CD4-positive, alpha-beta memory T cell (primary cell): ENCODE results near the gene NCOA6. TPM values are rescaled to one million over a fixed set of nuclear protein-coding genes. Genes with fewer than 3 reads are reported as not detected.
"Not testable (repeated sequence)": the region's sequence is repeated elsewhere in the genome, so short reads cannot be mapped to it uniquely, and the experiment has no call there.

Experiments
- CTCF ChIA-PET: fragments of 350-600 bp; sonication (Branson Sonifier 250); formaldehyde crosslinking; loops from one replicate; lab custom pipeline; 2021; ENCODE audit warnings: inconsistent platforms; ENCODE audit not compliant: partially characterized antibody; lab: Charles Lee
- POLR2A ChIA-PET: fragments of 350-600 bp; sonication (Branson Sonifier 250); formaldehyde crosslinking; loops from one replicate; lab custom pipeline; 2021; ENCODE audit not compliant: partially characterized antibody; lab: Charles Lee
- DNase-seq, 5 donors: peaks; one replicate each; pipeline versions ENCODE4 v3.0.0 to v3.0.0-alpha.2; 2020 to 2022; ENCODE audit warnings: mixed read lengths in 1 of 5
- H3K27ac ChIP-seq: one replicate; pipeline ENCODE4 v1.7.0; 2013; ENCODE audit warnings: low read depth, low read length
- H3K27me3 ChIP-seq: 2 replicates; pipeline ENCODE4 v1.7.0; 2013; ENCODE audit warnings: mild to moderate bottlenecking, low read length, moderate library complexity; ENCODE audit not compliant: insufficient read depth
- H3K36me3 ChIP-seq: 2 replicates; pipeline ENCODE4 v1.7.0; 2013; ENCODE audit warnings: mild to moderate bottlenecking, low read length, moderate library complexity; ENCODE audit not compliant: insufficient read depth
- H3K4me1 ChIP-seq: 2 replicates; pipeline ENCODE4 v1.7.0; 2013; ENCODE audit warnings: mild to moderate bottlenecking, low read length, moderate library complexity; ENCODE audit not compliant: insufficient read depth
- H3K4me3 ChIP-seq, 2 donors: one replicate each; pipeline ENCODE4 v1.7.0; 2013; ENCODE audit warnings: low read length in 2 of 2, mild to moderate bottlenecking in 1 of 2
- H3K9me3 ChIP-seq, 2 donors: one replicate each; pipeline ENCODE4 v1.7.0; 2013; ENCODE audit warnings: low read length in 2 of 2, control low read depth in 1 of 2; ENCODE audit not compliant: control insufficient read depth in 1 of 2
- H3K27ac Mint-ChIP-seq, 7 donors: one replicate each; pipeline ENCODE4 v1.8.0; 2020 to 2021; ENCODE audit warnings: mixed read lengths in 7 of 7, mild to moderate bottlenecking in 6 of 7, inconsistent platforms in 3 of 7, moderate library complexity in 3 of 7
- H3K27me3 Mint-ChIP-seq, 2 donors: one replicate each; pipeline ENCODE4 v1.8.0; 2020 to 2021; ENCODE audit warnings: mixed read lengths in 2 of 2
- H3K36me3 Mint-ChIP-seq, 2 donors: one replicate each; pipeline ENCODE4 v1.8.0; 2020 to 2021; ENCODE audit warnings: mixed read lengths in 2 of 2, inconsistent platforms in 1 of 2, mild to moderate bottlenecking in 1 of 2
- H3K4me1 Mint-ChIP-seq, 4 donors: one replicate each; pipeline ENCODE4 v1.8.0; 2020 to 2021; ENCODE audit warnings: mixed read lengths in 4 of 4, mild to moderate bottlenecking in 1 of 4
- H3K4me3 Mint-ChIP-seq, 8 donors: one replicate each; pipeline ENCODE4 v1.8.0; 2020 to 2021; ENCODE audit warnings: mixed read lengths in 8 of 8, mild to moderate bottlenecking in 7 of 8, moderate library complexity in 6 of 8, inconsistent platforms in 3 of 8
- H3K9me3 Mint-ChIP-seq, 8 donors: one replicate each; pipeline ENCODE4 v1.8.0; 2020 to 2021; ENCODE audit warnings: mixed read lengths in 8 of 8, mild to moderate bottlenecking in 5 of 8, inconsistent platforms in 3 of 8, moderate library complexity in 1 of 8
- intact Hi-C: fragments of 100-400 bp; cut with micrococcal nuclease; formaldehyde crosslinking; loops from one replicate; pipeline ENCODE4 v1.15.1; 2023
- polyA plus RNA-seq, 2 donors: library from polyadenylated mRNA; unstranded; fragments of 300-500 nt; fragmentation: Illumina TruSeq; gene quantifications; one replicate each; pipeline ENCODE4 v1.2.3, GENCODE V29; 2021
- total RNA-seq, 2 experiments: library from RNA; stranded (reverse); gene quantifications; one replicate each; pipeline ENCODE4 v1.2.3, GENCODE V29; 2021

NCOA6 gene
- total and polyA plus RNA-seq, 4 experiments from 2014 or later = 0.60 to 29.9 (median 21.2) TPM

DNA sequence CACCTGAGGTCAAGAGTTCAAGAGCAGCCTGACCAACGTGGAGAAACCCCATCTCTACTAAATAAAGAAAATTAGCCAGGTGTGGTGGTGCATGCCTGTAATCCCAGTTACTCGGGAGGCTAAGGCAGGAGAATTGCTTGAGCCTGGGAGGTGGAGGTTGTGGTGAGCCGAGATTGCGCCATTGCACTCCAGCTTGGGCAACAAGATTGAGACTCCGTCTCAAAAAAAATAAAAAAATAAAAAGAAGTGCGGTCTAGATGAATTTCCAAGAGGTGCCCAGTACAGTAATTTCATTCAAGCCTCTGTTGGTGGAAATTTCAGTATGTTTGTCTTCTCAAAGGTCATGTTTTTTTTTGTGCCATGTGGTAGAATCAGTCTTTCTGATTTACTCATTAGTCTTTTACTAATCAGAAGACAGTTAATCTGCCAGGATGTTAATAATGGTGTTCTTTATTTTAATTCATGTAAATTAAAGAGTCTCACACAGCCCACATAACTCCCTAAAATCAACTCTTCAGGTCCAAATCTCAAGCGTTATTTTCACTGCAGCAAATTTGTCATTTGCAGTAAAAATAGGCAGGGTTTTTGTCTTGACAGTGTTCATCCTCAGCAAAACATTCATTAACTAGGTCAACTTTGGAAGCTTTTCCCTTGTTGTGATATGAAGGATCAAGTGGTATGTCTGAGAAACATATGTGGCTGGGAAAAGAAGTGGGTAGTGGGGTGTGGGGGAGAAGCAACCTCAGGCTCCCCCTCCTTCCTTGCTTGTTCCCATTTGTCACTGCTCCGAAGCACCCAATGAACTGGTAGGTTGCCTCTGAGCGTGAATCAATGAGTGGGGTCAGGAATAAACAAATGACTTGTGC is 108.0 kb downstream of the NCOA6 start:
- Mint-ChIP-seq H3K27ac (peak overlapping the region in 3 of 7 donors; percentile 8 to 77 (median 35)), H3K27me3 (no peaks in the 10 kb centered on the region)
- CTCF ChIA-PET = no interaction called here

DNA sequence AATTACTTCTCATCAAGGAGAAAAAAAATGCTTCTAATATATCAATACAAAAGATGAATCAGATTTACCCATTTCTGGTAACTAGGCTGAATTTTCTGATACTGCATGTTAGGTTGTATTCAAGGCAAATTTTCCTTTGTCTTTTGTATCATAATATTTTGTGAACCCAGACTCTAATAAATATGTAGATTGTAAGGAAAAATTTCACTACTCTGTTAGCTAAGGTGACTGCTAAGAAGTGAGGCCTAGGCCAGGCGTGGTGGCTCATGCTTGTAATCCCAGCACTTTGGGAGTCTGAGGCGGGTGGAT is 108.6 kb downstream of the NCOA6 start:
- H3K27ac Mint-ChIP-seq = peak overlapping the region in 1 of 7 donors; percentile 7
- peaks cover 21 to 33% of the 10 kb centered on the region in 2 donors for H3K36me3 Mint-ChIP-seq
- no peaks in the 10 kb centered on the region for H3K27me3 Mint-ChIP-seq
- Histone ChIP-seq H3K4me1 (no peaks in the 10 kb centered on the region), H3K4me3 (no peak overlapping the region), H3K27ac (no peak overlapping the region), H3K36me3 (no peaks in the 10 kb centered on the region), H3K9me3 (no peaks in the 10 kb centered on the region), H3K27me3 (no peaks in the 10 kb centered on the region)
- ChIA-PET CTCF (no interaction called here), POLR2A (interaction anchor here (0.6 kb wide), 1 partner anchor 186 kb away, joined by 3 read pairs; no protein-coding TSS in a partner anchor)
- DNase-seq = no peak
- no peaks in the 10 kb centered on the region for H3K9me3 Mint-ChIP-seq
- H3K4me3 Mint-ChIP-seq = no peak overlapping the region
- H3K4me1 Mint-ChIP-seq = no peaks in the 10 kb centered on the region
- intact Hi-C loops = no loop called here

More for the DNA sequence above, 108.0 kb downstream of the NCOA6 start:
- DNase-seq = no peak
- H3K27me3 ChIP-seq = no peaks in the 10 kb centered on the region
- POLR2A ChIA-PET = interaction anchor here (0.6 kb wide), 1 partner anchor 186 kb away, joined by 3 read pairs; no protein-coding TSS in a partner anchor
- H3K9me3 Mint-ChIP-seq = no peaks in the 10 kb centered on the region
- H3K4me1 ChIP-seq = no peaks in the 10 kb centered on the region
- H3K27ac ChIP-seq = no peak overlapping the region
- no peak overlapping the region for H3K4me3 ChIP-seq
- H3K4me1 Mint-ChIP-seq = no peaks in the 10 kb centered on the region
- no peak overlapping the region for H3K4me3 Mint-ChIP-seq
- no peaks in the 10 kb centered on the region for H3K36me3 ChIP-seq
- intact Hi-C loops = no loop called here
- H3K36me3 Mint-ChIP-seq = peaks cover 21 to 33% of the 10 kb centered on the region in 2 donors
- H3K9me3 ChIP-seq = no peaks in the 10 kb centered on the region

DNA sequence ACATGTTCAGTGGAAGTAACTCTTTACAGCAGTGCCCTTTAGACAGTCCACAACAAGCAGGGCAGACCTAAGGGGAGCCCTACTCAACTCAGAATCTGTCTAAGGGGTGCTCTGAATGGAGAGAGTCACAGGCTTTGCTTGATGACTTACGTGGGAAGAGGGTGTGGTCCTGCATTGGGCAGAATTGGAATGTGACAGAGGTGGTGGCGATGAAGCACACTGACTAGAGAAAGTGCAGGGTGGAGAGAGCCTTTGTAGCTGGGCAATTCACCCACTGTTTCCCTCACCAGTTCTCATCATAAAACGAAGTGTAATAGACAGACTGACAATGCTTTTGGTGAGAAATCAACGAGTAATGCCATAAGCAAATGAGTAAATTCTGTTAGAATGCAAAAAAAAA is 110.1 kb downstream of the NCOA6 start:
- no peaks in the 10 kb centered on the region for H3K27me3 ChIP-seq
- intact Hi-C loops = no loop called here
- Mint-ChIP-seq H3K4me3 (no peak overlapping the region), H3K27ac (no peak overlapping the region), H3K27me3 (no peaks in the 10 kb centered on the region), H3K36me3 (peaks cover 18 to 25% of the 10 kb centered on the region in 2 donors), H3K4me1 (peaks cover 4 to 6% (median 5%) of the 10 kb centered on the region in 4 donors), H3K9me3 (no peaks in the 10 kb centered on the region)
- POLR2A ChIA-PET = interaction anchor here (1.6 kb wide), 1 partner anchor 11 kb away, joined by 3 read pairs; the partner anchor contains the start of gene TP53INP2
- no peaks in the 10 kb centered on the region for H3K36me3 ChIP-seq
- no peak overlapping the region for H3K4me3 ChIP-seq
- no peak overlapping the region for H3K27ac ChIP-seq
- CTCF ChIA-PET = no interaction called here
- no peak for DNase-seq
- peaks cover 7% of the 10 kb centered on the region for H3K4me1 ChIP-seq
- H3K9me3 ChIP-seq = no peaks in the 10 kb centered on the region

DNA sequence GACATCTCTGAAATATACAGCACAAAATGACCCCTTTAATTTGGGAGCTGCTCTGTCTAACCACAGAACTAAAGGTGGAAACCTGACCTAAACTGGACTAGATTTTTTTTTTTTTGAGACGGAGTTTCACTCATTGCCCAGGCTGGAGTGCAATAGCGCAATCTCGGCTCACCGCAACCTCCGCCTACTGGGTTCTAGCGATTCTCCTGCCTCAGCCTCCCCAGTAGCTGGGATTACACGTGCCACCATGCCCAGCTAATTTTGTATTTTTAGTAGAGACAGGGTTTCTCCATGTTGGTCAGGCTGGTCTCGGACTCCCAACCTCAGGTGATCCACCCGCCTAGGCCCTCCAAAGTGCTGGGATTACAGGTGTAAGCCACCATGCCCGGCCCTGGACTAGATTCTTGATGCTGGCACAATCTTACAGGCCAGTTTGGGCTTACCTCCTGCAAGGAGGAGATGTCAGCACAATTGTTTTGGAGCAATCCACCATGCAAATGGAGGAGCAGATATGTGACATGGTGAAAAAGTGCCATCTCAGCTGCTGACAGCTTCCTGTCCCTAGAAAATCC is 111.4 kb downstream of the NCOA6 start:
- H3K9me3 Mint-ChIP-seq, H3K27me3 Mint-ChIP-seq, H3K36me3 ChIP-seq, POLR2A ChIA-PET, DNase-seq, intact Hi-C loops, H3K4me3 Mint-ChIP-seq, H3K27me3 ChIP-seq, H3K9me3 ChIP-seq, H3K4me3 ChIP-seq, H3K27ac ChIP-seq: not testable (repeated sequence)
- Mint-ChIP-seq H3K27ac (peak overlapping the region in 1 of 7 donors; percentile 35), H3K4me1 (peaks cover 7 to 18% (median 8%) of the 10 kb centered on the region in 4 donors), H3K36me3 (peaks cover 16 to 24% of the 10 kb centered on the region in 2 donors)
- CTCF ChIA-PET = interaction anchor here (0.8 to 2.0 kb wide), 4 partner anchors 10 to 401 kb away, joined by 3 to 4 read pairs (median 4); partner anchors contain the start of gene TP53INP2
- H3K4me1 ChIP-seq = peaks cover 10% of the 10 kb centered on the region

DNA sequence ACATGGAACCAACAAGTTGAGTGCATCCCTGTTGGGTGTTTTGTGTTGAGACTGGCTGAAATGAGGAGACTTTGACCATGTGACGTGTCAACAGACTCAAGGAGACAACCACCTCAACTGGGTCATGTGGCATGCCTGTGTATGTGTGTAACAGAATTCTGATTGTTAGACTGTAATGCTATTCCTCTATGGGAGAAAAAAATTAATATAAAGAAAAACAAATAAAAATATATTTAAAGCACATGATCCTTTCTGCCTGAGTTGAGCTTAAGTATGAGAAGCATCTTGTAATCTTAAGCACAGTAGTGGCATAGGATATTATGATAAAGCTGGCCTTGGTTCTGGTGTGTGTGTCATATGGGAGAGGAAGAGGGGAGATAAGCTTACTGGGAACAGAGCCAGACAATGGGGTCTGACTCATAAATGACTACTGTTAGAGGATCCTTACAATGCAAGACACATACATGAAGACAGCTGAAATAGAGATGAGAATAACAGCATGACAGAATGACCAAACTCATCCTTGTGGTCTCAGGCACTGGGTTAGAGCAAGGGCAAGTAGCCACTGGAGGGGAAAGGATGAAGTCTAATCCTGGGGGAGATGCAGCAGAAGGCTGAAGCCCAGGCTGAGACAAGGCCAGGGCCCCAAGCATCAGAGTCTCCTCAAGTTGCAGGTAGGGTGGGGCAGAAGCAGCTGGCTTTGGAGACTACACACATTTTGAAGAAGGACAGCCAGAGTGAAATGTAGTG is 112.1 kb downstream of the NCOA6 start:
- peaks cover 16% of the 10 kb centered on the region for H3K4me1 ChIP-seq
- Mint-ChIP-seq H3K4me3 (no peak overlapping the region), H3K9me3 (peaks cover 0 to 3% (median 0%) of the 10 kb centered on the region in 8 donors), H3K27me3 (no peaks in the 10 kb centered on the region), H3K27ac (peak overlapping the region in 2 of 7 donors; percentile 3), H3K4me1 (peaks cover 10 to 24% (median 12%) of the 10 kb centered on the region in 4 donors), H3K36me3 (peaks cover 16 to 24% of the 10 kb centered on the region in 2 donors)
- DNase-seq = peak in 1 of 5 donors; percentile 41
- no peaks in the 10 kb centered on the region for H3K9me3 ChIP-seq
- H3K27ac ChIP-seq = no peak overlapping the region
- ChIA-PET POLR2A (no interaction called here), CTCF (interaction anchor here (0.8 to 2.0 kb wide), 4 partner anchors 10 to 400 kb away, joined by 3 to 4 read pairs (median 4); partner anchors contain the start of gene TP53INP2)
- no peak overlapping the region for H3K4me3 ChIP-seq
- no peaks in the 10 kb centered on the region for H3K36me3 ChIP-seq
- no peaks in the 10 kb centered on the region for H3K27me3 ChIP-seq
- intact Hi-C loops = no loop called here

DNA sequence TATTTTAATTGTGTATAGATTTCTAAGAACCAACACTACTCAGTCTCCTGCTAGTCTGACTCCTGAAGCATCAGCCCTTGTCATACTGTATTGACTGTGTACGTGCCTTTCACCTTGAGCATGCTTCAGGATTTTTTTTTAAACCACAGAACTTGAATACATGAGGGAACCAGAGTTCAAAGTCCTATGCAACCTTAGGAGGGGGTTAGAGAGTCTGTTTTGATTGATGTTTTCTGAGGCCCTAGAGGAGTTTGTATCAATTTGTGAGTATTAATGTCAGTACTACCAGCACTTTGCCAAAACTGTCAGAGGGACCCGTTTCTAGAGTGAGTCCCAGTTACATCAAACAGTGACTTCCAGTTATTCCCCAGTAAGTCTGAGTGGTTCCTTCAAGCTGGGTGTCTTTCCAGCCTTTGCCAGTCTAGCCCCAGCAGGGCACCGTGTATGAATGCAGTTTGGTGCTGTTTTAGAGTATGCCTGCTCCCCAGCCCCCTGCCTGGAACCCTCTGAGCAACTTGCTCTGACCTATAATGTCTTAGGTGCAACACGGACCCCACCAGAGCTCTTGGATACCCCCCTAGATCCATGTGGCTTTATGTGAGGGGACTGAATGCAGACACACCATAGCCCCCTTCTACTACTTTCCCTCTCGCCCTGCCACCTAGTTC is 112.8 kb downstream of the NCOA6 start:
- intact Hi-C loops = no loop called here
- H3K4me3 ChIP-seq = no peak overlapping the region
- H3K27ac Mint-ChIP-seq = peak overlapping the region in 4 of 7 donors; percentile 5 to 94 (median 8)
- no peaks in the 10 kb centered on the region for H3K27me3 ChIP-seq
- H3K36me3 ChIP-seq = no peaks in the 10 kb centered on the region
- H3K4me1 Mint-ChIP-seq = peaks cover 10 to 26% (median 12%) of the 10 kb centered on the region in 4 donors
- peak in 1 of 5 donors; percentile 33 for DNase-seq
- ChIA-PET POLR2A (no interaction called here), CTCF (interaction anchor here (1.3 to 2.0 kb wide), 3 partner anchors 150 to 400 kb away, joined by 4 read pairs; no protein-coding TSS in a partner anchor)
- H3K27ac ChIP-seq = no peak overlapping the region
- peak overlapping the region in 1 of 8 donors; percentile 70 for H3K4me3 Mint-ChIP-seq
- H3K27me3 Mint-ChIP-seq = no peaks in the 10 kb centered on the region
- H3K9me3 ChIP-seq = no peaks in the 10 kb centered on the region
- peaks cover 16 to 21% of the 10 kb centered on the region in 2 donors for H3K36me3 Mint-ChIP-seq
- peaks cover 0 to 3% (median 0%) of the 10 kb centered on the region in 8 donors for H3K9me3 Mint-ChIP-seq
- H3K4me1 ChIP-seq = peaks cover 17% of the 10 kb centered on the region
